DOHH2 (cell line): ENCODE measurements around the gene NMRK1.

Experiments used
- CTCF ChIP-seq: fragments of 200-600 bp; sonication (generic); IDR thresholded peaks from one replicate; pipeline ENCODE4 v1.5.1; 2014; ENCODE audit warnings: antibody characterized with exemption, mild to moderate bottlenecking, low read depth, low read length; ENCODE audit not compliant: poor library complexity, severe bottlenecking
- EZH2phosphoT487 ChIP-seq: fragments of 200-600 bp; sonication (generic); IDR thresholded peaks from 2 replicates; pipeline ENCODE4 v1.6.1; 2017; ENCODE audit warnings: borderline replicate concordance, mild to moderate bottlenecking, antibody characterized with exemption, low read length, moderate library complexity, mixed read lengths

- TF ChIP-seq CTCF (no peak), EZH2phosphoT487 (no peak)
Measured at GRCh38 chr9:75130621-75131230, 42.8 kb upstream of the NMRK1 start.
